Activated naive CD8-positive, alpha-beta T cell treated with anti-CD3 and anti-CD28 coated beads for 36 hours (primary cell): Measurements from ENCODE around the gene SGPL1. TPM values are rescaled to one million over a fixed set of nuclear protein-coding genes. Genes with fewer than 3 reads are reported as not detected.

Source experiments
- DNase-seq: peaks from one replicate; pipeline ENCODE4 v3.0.0; 2021
- H3K27ac Mint-ChIP-seq: one replicate; pipeline ENCODE4 v1.8.0; 2022; ENCODE audit warnings: mild to moderate bottlenecking, moderate library complexity, mixed read lengths
- H3K27me3 Mint-ChIP-seq: one replicate; pipeline ENCODE4 v1.8.0; 2022; ENCODE audit warnings: mild to moderate bottlenecking, mixed read lengths
- H3K36me3 Mint-ChIP-seq: one replicate; pipeline ENCODE4 v1.8.0; 2021; ENCODE audit warnings: mild to moderate bottlenecking, mixed read lengths
- H3K4me1 Mint-ChIP-seq: one replicate; pipeline ENCODE4 v1.8.0; 2021; ENCODE audit warnings: mixed read lengths
- H3K4me3 Mint-ChIP-seq: one replicate; pipeline ENCODE4 v1.8.0; 2022; ENCODE audit warnings: mild to moderate bottlenecking, moderate library complexity, mixed read lengths
- H3K9me3 Mint-ChIP-seq: one replicate; pipeline ENCODE4 v1.8.0; 2022; ENCODE audit warnings: mixed read lengths
- total RNA-seq, 2 experiments: library from RNA; stranded (reverse); gene quantifications; one replicate each; pipeline ENCODE4 v1.2.3, GENCODE V29; 2021

Gene SGPL1
- total RNA-seq, 2 experiments from 2014 or later: 17.3 to 19.5 TPM

DNA sequence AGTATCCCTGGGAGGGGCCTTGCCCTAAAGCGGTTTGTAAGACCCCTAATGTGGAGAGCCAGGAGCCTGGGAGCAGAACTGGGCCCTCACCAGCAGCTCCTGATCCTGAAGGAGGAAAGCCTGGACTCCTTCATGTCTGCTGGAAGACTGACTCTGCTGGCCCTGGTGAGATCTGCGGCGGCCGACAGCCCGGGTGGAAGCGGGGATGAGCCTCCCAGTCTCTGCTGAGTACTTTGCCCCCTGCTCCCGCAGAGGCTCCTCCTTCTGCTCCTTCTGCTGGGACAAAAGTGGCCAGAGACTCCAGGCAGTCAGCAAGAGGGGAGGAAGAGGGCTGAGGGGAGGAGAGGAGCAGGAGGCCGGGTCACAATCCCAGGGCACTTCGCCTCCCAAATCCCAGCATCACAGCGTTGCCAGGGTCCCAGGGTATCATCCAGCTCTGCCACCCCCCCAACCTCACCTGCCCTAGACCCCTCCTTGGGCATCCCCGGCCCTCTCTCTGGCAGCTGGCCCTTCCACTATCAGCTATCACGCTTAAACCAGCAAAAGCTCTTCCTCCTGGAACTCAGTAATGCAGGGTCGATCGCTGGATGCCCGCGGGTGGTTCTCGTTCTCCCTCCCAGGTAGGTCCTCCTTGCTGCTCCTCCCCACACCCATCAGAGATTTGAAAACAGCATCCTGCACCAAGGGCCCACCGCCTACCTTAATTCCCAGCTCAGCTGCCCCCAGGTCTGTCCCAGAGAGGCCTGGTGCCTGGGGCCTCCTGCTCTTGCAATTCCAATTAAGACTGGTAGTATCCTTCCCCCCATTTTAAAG is 38.5 kb upstream of the SGPL1 start:
- Mint-ChIP-seq H3K4me3 (no peak overlapping the region), H3K36me3 (no peaks in the 10 kb centered on the region), H3K9me3 (no peaks in the 10 kb centered on the region), H3K27ac (no peak overlapping the region), H3K27me3 (no peaks in the 10 kb centered on the region), H3K4me1 (no peaks in the 10 kb centered on the region)
- DNase-seq: no peak

DNA sequence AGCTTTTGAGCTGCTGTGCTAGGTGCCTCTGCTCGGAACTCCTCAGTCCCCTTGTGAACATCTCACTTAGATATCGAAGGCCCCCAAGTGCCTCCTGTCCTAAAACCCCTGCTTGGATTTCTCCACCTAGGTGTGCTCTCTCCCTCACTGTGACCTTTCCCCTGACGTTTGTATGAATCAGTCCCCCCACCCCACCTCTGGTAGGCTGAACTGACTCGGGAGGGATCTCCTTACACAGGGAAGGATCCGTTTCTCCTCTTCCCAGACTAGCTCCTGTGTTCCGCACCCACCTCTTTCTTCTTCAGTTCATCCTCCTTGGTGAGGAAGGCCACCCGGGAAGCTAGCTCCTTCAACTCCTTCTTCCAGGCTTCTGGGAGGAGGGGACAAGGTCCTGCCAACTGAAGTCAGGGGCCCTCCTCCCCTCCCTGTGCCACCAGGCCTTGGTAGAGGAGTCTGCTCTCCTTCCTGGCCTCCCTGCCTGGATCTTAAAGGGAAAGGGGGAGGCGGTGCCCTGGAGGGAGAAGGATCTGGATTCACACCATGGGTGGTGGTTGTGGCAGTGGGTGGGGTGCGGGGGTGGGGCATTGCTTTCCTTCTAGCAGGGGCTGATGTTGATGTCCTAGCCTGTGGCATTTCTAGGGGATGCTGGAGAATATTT is 37.4 kb upstream of the SGPL1 start:
- no peaks in the 10 kb centered on the region for H3K9me3 Mint-ChIP-seq
- H3K4me1 Mint-ChIP-seq: no peaks in the 10 kb centered on the region
- no peaks in the 10 kb centered on the region for H3K36me3 Mint-ChIP-seq
- no peak overlapping the region for H3K27ac Mint-ChIP-seq
- H3K27me3 Mint-ChIP-seq: no peaks in the 10 kb centered on the region
- no peak overlapping the region for H3K4me3 Mint-ChIP-seq
- DNase-seq: no peak

DNA sequence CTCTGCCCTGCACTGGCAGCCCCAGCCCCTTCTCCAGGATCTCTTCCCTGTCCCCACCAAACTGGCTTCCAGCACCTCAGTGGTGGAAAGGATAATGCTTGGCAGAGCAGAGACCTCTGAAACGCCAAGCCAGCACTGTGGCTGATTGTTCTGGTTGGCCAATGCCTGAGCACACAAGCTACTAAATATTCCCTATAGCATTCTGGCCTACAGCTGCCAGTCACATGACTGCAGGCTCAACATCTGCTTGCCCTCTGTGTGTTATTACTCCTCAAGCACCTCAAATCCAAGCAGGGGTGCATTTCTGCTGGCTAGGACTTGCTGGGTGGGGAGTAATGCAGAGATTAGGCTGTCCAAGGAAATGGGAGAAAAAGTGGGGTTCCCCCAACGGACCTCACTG is 36.7 kb upstream of the SGPL1 start:
- no peaks in the 10 kb centered on the region for H3K36me3 Mint-ChIP-seq
- H3K9me3 Mint-ChIP-seq: no peaks in the 10 kb centered on the region
- no peaks in the 10 kb centered on the region for H3K4me1 Mint-ChIP-seq
- no peak overlapping the region for H3K4me3 Mint-ChIP-seq
- no peak overlapping the region for H3K27ac Mint-ChIP-seq
- H3K27me3 Mint-ChIP-seq: no peaks in the 10 kb centered on the region
- no peak for DNase-seq

DNA sequence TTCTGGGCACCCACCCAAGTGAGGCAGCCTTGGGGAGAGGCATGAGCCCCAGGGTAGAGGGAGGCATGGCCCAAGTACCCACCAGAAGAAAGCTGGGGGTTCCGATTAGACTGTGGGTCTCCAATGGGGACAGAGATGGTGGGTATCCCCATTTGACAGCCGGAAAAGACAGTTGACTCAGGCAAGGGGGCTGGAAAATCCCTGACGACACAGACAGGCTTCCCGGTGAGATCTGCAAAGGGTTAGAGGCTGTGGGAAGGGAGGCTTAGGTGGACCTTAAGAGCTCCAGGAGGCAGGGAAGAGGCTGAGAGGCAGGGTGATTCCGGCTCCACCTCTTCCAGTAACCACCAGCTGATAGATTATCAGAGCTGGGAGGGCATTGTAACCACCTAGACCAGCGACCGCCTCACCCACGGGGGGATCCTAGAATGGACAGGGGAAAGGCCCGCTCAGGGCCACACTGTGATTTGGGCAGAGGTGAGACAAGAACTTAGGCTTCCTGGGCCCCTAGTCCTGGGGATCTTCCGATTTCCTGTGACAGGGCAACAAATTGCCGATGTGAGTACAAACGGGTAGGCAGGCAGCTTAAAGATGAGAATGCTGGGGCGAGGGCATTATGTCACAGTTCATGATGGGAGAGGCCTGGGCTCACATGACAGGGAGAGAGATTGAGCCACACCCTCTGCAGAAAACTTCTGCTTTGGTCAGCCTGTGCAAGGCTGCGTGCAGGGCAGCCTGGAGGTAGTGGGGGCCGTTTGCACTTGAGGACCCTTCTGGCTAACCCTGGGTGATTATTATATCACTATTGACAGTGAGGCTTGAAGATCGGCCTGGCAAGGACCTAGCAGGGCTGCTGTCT is 36.0 kb upstream of the SGPL1 start:
- Mint-ChIP-seq H3K27me3 (no peaks in the 10 kb centered on the region), H3K4me1 (peaks cover 2% of the 10 kb centered on the region), H3K36me3 (no peaks in the 10 kb centered on the region), H3K9me3 (no peaks in the 10 kb centered on the region), H3K27ac (no peak overlapping the region), H3K4me3 (no peak overlapping the region)
- no peak for DNase-seq

DNA sequence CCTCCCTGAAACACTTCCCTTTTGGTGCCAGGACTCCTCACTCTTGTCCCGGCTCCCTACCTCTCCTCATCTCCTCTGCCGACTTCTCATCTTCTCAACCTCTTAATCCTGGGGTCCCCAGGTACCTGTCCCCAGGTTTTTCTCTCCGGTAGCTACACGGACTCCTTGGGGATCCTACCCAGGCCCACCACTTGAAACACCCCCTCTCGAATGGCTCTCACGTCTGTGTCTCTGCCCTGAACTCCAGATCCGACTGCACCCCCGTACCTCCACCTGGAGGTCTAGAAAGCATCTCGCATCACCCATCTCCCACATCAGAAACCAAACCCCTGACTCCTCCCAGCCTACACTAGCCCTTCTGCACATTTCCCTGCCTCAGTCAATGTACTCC is 35.4 kb upstream of the SGPL1 start:
- no peak overlapping the region for H3K27ac Mint-ChIP-seq
- no peak overlapping the region for H3K4me3 Mint-ChIP-seq
- H3K27me3 Mint-ChIP-seq: no peaks in the 10 kb centered on the region
- no peak for DNase-seq
- peaks cover 6% of the 10 kb centered on the region for H3K4me1 Mint-ChIP-seq
- H3K9me3 Mint-ChIP-seq: no peaks in the 10 kb centered on the region
- no peaks in the 10 kb centered on the region for H3K36me3 Mint-ChIP-seq

DNA sequence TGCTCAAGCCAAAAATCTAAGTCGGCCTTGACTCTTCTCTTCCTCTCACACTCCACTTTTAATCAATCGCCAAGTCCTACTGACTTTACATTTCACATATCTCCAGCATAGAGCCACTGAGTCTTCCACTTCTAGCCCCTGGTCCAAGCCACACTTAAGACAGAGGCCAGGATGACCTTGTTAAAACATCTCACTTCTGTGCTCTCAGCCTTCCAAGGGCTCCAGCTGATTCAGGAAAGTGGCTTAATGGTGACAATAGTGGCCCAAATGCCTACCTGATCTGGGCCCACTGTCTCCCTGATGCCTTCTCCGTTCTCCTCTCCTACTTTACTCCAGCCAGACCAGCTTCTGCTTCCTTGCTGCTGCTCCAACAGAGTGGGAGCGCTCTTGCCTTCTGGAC is 35.0 kb upstream of the SGPL1 start:
- Mint-ChIP-seq H3K36me3 (no peaks in the 10 kb centered on the region), H3K27ac (no peak overlapping the region), H3K27me3 (no peaks in the 10 kb centered on the region), H3K4me3 (no peak overlapping the region), H3K9me3 (no peaks in the 10 kb centered on the region), H3K4me1 (peaks cover 6% of the 10 kb centered on the region)
- DNase-seq: no peak

DNA sequence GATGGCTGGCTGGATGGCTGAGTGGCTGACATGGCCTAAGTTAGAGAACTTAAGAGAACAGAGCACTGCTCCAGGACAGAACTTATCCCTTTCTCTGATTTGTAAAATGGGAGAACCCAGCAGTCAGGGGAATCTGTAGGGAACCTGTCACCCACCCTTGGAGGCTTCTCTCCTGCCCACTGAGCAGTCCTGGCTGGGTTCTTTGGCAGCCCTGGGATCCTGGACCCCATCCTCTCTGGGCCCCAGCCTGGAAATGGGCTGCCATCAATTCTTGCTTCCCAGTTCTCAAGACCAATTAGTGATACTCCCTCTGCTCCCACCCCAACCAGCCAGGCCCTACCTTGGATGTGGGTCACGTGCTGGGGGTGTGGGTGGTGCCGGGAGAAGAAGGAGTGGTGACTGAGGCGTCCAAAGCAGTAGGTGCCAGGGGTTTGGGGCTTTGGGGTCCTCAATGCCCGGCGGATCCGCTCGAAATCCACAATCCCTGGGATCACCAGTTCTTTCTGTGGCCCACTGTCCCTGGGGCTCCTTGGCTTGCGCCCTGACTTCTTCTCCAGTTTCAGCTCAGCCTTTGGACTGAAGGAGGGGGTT is 34.2 kb upstream of the SGPL1 start:
- no peak overlapping the region for H3K4me3 Mint-ChIP-seq
- no peaks in the 10 kb centered on the region for H3K36me3 Mint-ChIP-seq
- no peak for DNase-seq
- no peak overlapping the region for H3K27ac Mint-ChIP-seq
- H3K4me1 Mint-ChIP-seq: peaks cover 9% of the 10 kb centered on the region
- no peaks in the 10 kb centered on the region for H3K27me3 Mint-ChIP-seq
- no peaks in the 10 kb centered on the region for H3K9me3 Mint-ChIP-seq

DNA sequence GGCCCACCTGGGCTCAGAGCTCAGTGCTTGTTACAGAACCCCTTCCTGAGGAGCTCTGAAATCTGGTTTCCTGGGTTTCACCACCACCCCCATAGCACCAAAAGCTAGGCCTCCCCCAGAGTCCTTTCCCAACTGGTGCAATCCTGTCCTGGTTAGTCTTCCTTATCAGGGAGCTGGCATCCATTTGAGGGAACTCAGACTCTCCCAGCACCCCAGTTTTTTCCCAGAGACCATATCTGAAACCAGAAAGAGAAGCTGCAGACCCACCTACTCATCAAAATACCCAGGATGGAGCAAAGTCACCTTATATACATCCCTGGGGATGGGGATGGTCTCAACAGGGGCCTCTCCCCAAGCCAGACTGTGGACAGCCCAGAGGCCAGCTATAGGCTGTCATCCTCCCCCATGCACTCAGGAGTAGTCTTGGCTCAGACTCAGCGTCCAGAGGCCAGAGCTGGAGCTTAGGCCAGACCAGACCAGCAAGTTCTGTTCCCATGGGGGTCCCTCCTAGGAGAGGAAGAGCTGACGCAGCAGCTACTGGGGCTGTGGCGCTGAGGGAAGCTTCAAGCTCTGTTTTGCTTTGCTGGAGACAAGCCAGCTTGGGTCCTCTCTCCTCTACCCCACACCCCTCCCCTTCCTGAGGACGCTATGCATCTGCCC is 33.5 kb upstream of the SGPL1 start:
- Mint-ChIP-seq H3K27ac (no peak overlapping the region), H3K4me3 (no peak overlapping the region), H3K4me1 (peaks cover 15% of the 10 kb centered on the region), H3K9me3 (no peaks in the 10 kb centered on the region), H3K27me3 (no peaks in the 10 kb centered on the region), H3K36me3 (no peaks in the 10 kb centered on the region)
- DNase-seq: no peak

DNA sequence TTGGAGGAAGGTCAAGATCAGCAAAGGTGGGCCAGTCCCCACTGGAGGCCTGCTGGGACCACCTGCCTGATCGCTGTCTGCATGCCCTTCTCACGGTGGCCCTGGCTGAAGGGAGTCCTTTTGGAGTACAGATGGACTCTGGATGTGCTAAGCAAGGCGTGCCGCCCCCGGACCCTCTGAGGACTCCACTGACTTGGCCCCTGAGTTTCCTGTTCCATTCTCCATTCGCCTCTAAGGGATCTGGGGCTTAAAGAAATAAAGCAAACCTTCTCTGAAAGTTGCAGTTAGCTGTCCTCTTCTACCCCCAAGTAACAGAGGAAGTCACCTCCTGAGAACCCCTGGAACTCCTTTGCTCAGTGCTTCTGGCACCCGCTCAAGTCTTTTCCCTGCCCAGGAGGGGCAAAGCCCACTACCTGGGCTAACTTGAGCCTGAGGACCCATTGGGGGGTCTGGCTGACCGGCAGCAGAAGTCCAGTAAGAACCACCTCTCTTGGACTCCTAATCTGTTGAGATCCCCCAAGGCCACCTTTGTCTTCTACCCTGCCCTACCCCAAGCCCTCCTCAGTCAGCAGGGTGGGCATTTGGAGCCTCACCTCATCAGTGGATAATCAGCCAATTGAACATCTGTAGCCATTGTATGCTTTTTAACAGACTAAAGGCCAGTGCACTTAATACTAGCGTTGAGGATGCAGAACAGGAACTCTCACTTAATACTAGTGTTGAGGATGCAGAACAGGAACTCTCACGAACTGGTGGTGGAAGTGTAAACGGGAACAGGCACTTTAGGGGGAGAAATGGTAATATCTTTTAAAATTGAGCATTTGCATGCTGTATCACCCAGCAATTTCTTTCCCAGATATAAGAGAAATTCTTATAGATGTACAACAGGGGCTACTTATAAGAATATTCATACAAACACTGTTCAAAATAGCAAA is 32.7 kb upstream of the SGPL1 start:
- no peak for DNase-seq
- Mint-ChIP-seq H3K4me1 (peaks cover 18% of the 10 kb centered on the region), H3K4me3 (no peak overlapping the region), H3K36me3 (no peaks in the 10 kb centered on the region), H3K27me3 (no peaks in the 10 kb centered on the region), H3K9me3 (no peaks in the 10 kb centered on the region), H3K27ac (no peak overlapping the region)

DNA sequence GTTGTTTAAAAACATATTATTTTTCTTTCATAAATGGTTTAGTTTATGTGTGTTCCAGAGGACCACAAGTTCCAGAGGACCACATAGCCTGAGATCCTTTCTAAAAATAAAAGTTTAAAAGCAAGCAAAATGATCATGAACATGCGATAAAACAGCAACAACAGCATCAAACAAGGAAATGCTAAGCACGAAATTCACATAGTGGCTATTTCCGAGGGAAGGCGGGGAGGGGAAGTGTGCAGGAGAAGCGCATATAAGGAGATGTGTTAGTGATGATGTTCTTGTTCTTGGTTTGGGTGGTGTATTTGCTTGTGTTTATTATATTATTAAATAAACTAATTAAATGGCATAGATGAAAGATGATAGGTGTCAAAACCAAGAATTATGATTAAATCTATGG is 31.7 kb upstream of the SGPL1 start:
- H3K4me1 Mint-ChIP-seq: peaks cover 18% of the 10 kb centered on the region
- H3K4me3 Mint-ChIP-seq: no peak overlapping the region
- no peaks in the 10 kb centered on the region for H3K9me3 Mint-ChIP-seq
- no peak for DNase-seq
- H3K27me3 Mint-ChIP-seq: peaks cover 4% of the 10 kb centered on the region
- H3K27ac Mint-ChIP-seq: no peak overlapping the region
- no peaks in the 10 kb centered on the region for H3K36me3 Mint-ChIP-seq

DNA sequence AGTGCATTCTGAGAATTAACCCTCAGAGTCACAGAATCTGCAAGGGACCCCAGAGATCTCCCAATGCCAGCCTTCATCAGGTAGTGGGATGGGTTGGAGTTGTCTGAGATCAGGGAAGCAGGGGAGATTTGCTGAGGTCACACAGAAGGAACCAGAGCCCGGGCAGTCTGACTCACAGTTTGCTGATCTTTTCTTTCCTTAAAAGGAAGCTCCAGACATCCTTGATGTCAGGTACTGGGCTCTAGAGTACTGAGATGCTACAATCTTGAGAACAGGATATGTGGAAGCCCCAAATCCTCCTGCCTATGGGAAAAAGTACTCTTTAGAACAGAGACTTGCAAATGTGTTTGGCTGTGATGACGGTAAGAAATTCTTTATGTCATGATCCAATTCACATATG is 31.3 kb upstream of the SGPL1 start:
- H3K4me1 Mint-ChIP-seq: peaks cover 18% of the 10 kb centered on the region
- no peak overlapping the region for H3K4me3 Mint-ChIP-seq
- no peaks in the 10 kb centered on the region for H3K36me3 Mint-ChIP-seq
- H3K9me3 Mint-ChIP-seq: no peaks in the 10 kb centered on the region
- H3K27me3 Mint-ChIP-seq: peaks cover 7% of the 10 kb centered on the region
- no peak overlapping the region for H3K27ac Mint-ChIP-seq
- no peak for DNase-seq

DNA sequence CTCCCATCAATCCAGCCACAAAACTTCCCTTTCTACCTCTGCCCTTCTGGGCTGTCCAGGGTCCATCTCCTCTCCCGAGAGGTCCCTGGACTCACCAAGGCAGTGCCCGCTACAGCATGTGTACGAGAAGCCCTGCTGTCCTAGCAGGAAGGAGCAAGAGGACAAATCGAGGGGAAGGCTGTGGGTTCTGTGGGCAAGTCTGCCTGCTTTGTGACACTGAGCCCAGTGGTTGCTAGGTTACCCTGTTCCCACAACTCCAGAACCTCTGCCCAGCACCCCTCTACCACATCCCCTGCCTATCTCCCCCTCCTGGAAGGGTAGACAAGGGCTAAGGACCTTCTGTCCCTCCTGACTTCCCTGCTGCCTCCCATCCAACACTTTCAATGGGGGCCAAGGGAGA is 30.6 kb upstream of the SGPL1 start, which contains the start of gene TBATA:
TSS of gene TBATA (minus strand) at position 188 of the 400 bp plus-strand sequence. CDS start 1,998 bp downstream, outside the sequence.
- no peak within 1 kb of the TSS for H3K27ac Mint-ChIP-seq
- DNase-seq: no peak
- H3K36me3 Mint-ChIP-seq: no peaks in the 10 kb centered on the region
- peaks cover 8% of the 10 kb centered on the region for H3K27me3 Mint-ChIP-seq
- no peaks in the 10 kb centered on the region for H3K9me3 Mint-ChIP-seq
- H3K4me1 Mint-ChIP-seq: peaks cover 18% of the 10 kb centered on the region
- no peak within 1 kb of the TSS for H3K4me3 Mint-ChIP-seq

DNA sequence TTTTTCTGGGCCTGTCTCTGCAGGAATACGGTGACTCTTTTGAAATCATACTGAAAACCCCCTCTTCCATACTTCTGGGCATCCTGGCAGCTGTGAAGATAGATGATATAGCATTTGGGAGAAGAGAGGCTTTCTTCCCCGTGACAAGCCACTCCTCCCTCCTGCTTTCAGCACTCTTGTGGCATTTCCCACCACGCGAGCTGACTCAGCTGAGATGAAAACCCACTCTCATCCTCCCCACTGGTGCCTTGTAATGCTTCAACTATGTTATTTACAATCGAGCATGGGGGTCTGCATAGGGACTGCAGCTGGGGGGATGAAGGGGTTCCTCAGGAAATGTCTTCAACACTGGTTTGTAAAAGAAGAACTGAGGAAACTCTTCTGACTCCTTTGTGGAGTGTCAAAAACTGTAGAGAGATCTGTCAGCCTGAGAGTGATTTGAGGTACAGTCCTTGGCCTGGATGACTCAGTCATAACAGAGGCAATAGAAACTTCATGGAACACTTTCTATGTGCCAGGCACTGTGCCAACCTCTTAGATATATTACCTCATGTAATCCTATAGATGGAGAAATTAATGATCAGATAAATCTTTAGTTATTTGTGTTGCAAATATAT is 28.8 kb upstream of the SGPL1 start:
- Mint-ChIP-seq H3K36me3 (no peaks in the 10 kb centered on the region), H3K27me3 (peaks cover 8% of the 10 kb centered on the region), H3K4me3 (no peak overlapping the region), H3K27ac (no peak overlapping the region), H3K4me1 (peaks cover 32% of the 10 kb centered on the region), H3K9me3 (no peaks in the 10 kb centered on the region)
- no peak for DNase-seq
